NOMO-1 (cell line): ENCODE measurements around the gene ARHGAP15.
A peak's percentile ranks its signal among the peaks of the same experiment; 100 is the strongest.

Experiments
- DNase-seq, 2 experiments: peaks; one replicate each; lab custom pipeline; 2025; ENCODE audit not compliant: unreplicated experiment in 2 of 2; lab: John Stamatoyannopoulos, UW

ARHGAP15 gene

GRCh38 chr2:143474586-143474985 is 345.4 kb downstream of the ARHGAP15 start:
- DNase-seq, result no peak

- no peak for DNase-seq
Observed at GRCh38 chr2:143475041-143475776, 346.0 kb downstream of the ARHGAP15 start.

GRCh38 chr2:143476336-143477087 is 347.3 kb downstream of the ARHGAP15 start:
- DNase-seq, result no peak

GRCh38 chr2:143477714-143478443 is 348.7 kb downstream of the ARHGAP15 start:
- no peak for DNase-seq

- no peak for DNase-seq
Observed at GRCh38 chr2:143480086-143480485, 350.9 kb downstream of the ARHGAP15 start.

- no peak for DNase-seq
Observed at GRCh38 chr2:143480601-143481236, 351.5 kb downstream of the ARHGAP15 start.

- DNase-seq, result no peak
Observed at GRCh38 chr2:143481237-143481623, 352.0 kb downstream of the ARHGAP15 start.

GRCh38 chr2:143481733-143482132 is 352.5 kb downstream of the ARHGAP15 start:
- no peak for DNase-seq

- DNase-seq, result no peak
Observed at GRCh38 chr2:143482316-143482715, 353.1 kb downstream of the ARHGAP15 start.

- DNase-seq, result no peak
Observed at GRCh38 chr2:143482771-143483170, 353.6 kb downstream of the ARHGAP15 start.

GRCh38 chr2:143486976-143487375 is 357.8 kb downstream of the ARHGAP15 start:
- DNase-seq, result peak in 1 of 2 experiments; percentile 16

- DNase-seq, result no peak
Observed at GRCh38 chr2:143489145-143489544, 359.9 kb downstream of the ARHGAP15 start.

- DNase-seq, result no peak
Observed at GRCh38 chr2:143491131-143491530, 361.9 kb downstream of the ARHGAP15 start.

GRCh38 chr2:143493339-143493738 is 364.1 kb downstream of the ARHGAP15 start:
- DNase-seq, result no peak

GRCh38 chr2:143497726-143498125 is 368.5 kb downstream of the ARHGAP15 start:
- no peak for DNase-seq

- no peak for DNase-seq
Observed at GRCh38 chr2:143498496-143498895, 369.3 kb downstream of the ARHGAP15 start.

- peak; percentile 21 to 63 for DNase-seq
Observed at GRCh38 chr2:143499061-143499460, 369.8 kb downstream of the ARHGAP15 start.

- peak in 1 of 2 experiments; percentile 62 for DNase-seq
Observed at GRCh38 chr2:143501106-143501676, 372.0 kb downstream of the ARHGAP15 start.

GRCh38 chr2:143503280-143503679 is 374.1 kb downstream of the ARHGAP15 start:
- no peak for DNase-seq

- no peak for DNase-seq
Observed at GRCh38 chr2:143504397-143504796, 375.2 kb downstream of the ARHGAP15 start.

GRCh38 chr2:143505542-143505941 is 376.3 kb downstream of the ARHGAP15 start:
- DNase-seq, result no peak
